CD4-positive, alpha-beta T cell treated with Interferon alpha-2 for 1 hour (primary cell): ENCODE measurements around the gene HECTD2.
"Not testable (repeated sequence)": the region's sequence is repeated elsewhere in the genome, so short reads cannot be mapped to it uniquely, and the experiment has no call there.

Experiments
- DNase-seq, 2 donors: peaks; one replicate each; pipeline ENCODE4 v3.0.0-alpha.2; 2020 to 2022

Gene HECTD2

DNA sequence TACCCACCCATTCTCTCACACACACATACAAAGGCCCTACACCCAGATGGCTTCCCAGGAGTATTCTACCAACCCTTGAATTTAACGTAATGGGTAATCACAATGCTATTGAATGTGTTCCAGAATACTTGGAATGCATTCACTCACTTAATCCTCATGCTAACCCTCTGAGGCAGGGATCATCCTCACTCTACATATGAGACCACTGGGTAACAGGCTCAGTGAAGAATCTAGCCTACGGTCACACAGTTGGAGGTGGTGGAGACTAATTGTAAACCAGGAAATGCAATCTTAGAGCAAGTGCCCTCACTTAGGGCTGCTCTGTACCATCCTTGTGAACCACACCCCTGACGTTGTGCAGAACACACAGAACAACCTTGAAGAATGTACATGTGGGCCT lies 135.2 kb downstream of the HECTD2 start:
- DNase-seq: no peak

DNA sequence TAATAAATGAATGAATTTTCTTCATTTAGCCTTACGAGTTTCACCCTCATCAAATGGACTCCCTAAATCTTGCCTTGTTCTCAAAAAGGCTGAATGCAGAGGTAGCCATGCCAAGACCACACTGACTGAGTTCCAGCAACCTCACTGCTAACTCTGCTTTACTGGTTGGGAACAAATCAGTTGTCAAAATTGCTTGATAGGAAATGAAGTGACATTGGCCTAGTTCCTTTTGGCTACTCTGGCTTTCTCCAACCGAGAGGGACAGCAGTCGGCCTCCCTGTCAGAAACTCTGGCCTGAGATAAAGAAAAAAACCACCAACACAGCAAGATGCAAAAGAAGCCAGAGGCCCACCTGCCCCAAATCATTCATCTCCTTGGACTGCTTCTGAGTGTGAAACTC lies 135.7 kb downstream of the HECTD2 start:
- DNase-seq: no peak

DNA sequence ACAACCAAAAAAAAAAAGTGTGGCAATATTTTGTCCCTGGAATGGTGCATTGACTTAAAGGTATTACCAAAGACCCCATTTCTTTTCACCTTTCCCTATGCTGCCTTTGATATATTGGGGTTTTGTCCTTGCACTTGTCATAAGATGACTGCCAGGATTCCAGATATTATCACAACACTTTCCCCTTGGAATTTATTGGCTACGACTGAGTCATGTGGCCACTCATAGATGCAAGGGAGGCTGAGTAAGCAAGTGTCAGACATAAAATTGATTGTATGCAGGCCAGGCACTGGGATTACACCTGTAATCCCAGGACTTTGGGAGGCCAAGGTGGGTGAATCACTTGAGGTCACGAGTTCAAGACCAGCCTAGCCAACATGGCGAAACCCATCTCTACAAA lies 139.1 kb downstream of the HECTD2 start:
- DNase-seq: no peak

DNA sequence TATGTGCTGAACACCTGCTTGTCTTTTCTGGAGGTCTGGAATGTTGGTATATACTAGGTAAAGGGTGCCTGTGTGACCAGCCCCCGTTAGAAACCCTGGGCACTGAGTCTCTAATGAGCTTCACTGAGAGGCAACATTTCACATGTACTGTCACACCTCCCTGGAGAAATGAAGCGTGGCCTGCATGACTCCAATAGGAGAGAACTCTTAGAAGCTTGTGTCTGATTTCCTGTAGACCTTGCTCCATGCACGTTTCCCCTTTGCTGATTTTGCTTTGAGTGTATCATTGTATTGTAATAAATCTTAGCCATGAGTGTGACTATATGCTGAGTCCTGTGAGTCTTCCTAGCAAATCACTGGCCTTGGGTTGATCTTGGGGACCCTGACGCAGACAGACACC lies 139.9 kb downstream of the HECTD2 start:
- DNase-seq: no peak

DNA sequence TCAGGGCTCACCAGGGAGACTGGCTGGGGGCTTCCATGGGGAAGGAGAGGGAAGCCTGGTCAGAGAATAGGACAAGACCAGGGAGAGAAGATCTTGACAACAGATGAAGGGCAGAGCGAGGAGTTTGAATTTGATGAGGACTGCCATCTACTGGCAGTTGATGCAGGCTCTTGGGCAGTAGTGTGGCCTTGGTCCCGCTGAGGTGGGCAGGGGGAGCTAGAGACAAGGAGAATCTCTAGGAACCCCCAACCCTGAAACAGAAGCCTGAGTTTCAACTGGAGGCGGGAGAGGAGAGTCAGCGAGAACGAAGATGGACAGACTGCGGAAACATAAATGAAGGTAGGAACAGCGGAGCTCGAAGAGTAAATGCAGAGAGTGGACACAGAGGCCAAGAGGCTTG lies 141.7 kb downstream of the HECTD2 start:
- no peak for DNase-seq

DNA sequence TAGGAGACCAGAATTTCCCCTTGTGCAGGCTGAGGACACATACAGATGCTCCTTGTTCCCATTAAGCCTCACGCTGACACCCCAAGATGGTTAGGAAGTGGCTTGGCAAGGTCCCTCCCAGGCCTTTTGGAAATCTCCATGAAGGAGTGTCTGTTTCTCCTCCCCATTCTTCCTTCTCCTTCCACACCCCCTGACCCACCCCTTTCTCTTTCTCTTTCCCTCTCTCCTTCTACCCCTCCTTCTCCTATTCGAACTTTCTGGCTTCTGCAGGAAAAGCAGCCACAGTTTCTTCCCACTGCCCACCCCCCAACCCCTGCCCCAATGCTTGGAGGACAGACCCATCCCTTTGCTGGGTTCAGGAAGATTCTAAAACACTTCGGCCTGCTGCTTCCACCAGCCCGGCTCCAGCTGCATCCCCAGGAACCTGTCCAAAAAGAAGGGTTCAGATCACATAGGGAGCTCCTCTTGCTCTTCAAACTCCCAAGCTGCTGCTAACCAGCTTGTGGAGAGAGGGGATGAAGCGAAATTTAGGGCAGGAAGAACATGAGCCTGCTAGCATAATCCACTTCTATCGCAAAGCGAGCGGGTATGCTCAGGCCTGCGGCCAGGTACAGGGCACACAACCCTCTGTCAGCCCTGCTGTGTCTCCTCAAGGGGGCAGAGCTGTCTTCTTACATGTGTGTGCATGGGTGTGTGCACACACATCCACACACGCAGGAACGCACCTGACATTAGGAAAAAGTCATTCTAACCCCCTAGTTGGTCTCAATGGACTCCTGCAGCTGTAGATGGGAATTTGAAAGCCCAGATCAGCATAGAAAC lies 142.3 kb downstream of the HECTD2 start:
- no peak for DNase-seq

DNA sequence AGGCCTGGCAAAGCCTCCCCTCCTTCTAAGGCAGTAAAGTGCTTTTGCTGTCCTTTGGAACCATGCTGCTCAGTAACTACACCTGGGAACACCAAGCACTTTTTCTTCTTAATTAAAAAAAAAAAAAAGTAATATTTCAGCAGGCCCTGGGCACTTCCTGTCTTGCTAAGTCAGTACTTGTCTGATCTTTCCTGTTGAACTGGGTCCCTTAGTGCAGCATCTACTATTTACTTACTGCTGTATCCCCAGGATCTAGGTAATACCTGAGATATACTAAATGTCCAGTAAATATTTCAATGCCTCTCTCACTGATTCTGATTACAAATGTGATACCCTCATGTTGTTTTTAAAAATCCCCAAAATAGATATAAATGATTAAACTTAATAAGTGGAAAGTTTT lies 145.3 kb downstream of the HECTD2 start:
- DNase-seq: no peak

DNA sequence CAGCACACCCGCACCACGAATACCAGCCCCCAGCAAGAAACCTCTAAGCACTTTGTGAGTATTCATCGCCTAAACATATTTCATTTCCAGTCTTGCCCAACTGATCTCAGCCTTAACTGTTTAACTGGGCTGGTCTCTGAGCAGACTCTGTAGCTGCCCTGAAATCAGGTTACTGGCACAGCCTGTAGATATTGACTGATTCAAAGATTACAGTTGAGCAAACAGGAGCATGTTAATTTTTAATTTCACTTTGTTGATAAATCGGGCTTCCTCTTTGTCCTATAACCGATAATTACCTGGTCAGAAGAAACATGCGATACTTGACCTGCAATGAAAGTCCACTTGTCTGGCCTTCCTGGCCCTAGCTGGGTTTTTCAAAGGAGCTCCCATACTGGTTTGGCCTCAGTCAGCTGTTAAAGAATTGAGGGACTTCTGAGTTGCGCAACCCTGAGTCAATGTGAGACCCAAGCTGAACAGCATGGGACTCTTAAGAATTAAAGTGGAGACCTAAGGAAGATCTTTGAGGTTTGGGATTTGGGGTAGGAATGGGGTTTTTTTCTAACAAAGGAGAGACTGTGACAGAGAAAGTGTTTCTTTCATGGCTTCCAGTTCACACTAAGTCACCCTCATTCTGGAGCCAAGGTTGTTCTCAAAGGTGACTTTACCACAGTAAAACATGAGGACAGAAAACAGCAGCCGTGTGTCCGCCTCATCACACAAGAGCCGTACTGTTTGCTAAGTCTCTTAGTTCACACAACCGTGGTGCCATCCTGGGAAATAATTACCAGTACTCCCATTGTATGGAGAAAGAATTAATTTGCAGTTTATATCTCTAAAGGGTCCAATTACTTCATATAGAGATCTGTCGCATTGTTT lies 146.8 kb downstream of the HECTD2 start:
- DNase-seq: no peak

DNA sequence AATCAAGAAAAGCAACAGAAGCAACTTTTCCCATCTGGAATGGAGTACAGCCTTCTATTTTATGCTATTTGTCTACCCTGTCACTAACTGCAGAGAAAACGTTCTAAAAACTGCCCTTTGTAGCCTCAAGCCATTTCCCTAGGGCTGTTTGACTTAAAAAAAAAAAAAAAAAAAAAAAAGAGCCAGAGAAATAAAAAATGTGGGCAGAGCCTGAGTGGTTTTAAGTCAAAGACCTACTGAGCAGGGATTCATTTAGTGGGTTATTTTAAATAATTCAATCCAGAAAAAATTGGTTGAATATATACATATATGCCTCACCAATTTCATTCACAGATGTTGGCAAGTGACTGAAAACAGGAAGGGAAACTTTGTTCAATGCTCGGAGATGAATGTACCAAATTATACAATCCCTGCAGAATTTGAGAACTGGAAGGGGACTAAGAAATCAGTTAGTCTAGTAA lies 147.5 kb downstream of the HECTD2 start:
- DNase-seq: no peak

DNA sequence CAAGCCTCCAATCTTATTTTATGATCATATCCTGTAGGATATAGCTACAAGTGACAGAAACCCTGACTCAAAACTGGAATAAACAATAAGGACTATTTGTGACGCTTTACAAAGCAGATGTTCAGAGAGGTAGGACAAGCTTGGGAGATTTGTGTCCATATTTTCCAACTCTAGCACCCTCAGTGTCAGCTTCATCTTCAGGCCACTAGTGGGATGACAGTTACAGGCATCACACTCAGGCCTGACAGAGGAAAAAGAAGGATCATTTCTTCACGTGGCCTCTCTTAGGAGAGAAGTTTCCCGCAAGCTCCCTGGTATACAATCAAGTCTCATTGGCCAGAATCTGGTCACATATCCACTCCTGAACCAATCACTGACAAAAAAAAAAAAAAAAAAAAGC lies 148.3 kb downstream of the HECTD2 start:
- DNase-seq: no peak

DNA sequence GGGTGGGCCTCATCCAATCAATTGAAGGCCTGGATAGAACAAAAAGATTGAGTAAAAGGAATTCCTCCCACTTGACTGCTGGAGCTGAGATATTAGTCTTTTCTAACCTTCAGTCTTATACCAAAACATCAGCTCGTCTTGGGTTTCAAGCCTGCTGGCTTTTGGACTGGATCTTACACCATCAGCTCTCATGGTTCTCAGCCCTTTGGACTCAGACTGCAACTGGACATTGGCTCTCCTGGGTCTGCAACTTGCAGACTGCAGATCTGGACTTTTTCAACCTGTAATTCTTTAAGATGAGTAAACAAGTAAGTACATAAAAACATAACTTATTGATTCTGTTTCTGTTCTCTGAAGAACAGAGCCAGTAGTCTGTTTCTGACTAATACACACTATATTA lies 149.0 kb downstream of the HECTD2 start:
- no peak for DNase-seq

DNA sequence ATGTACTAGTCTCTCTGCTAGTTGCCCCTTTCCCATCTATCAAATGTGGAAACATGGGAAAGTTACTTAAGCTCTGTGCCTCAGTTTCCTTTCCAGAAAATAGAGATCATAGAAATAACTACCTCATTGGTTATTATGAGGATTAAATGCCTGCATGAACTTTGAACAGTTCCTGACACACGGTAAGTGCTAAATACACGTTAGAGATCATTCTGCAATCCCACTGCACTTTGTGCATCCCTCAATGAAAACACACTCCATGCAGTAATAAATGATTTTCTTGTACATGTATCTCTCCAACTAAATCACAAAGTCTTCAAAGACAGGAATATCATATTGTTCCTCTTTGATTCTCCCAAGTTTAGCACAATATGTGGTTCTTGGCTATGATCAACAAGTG lies 149.6 kb downstream of the HECTD2 start:
- no peak for DNase-seq

DNA sequence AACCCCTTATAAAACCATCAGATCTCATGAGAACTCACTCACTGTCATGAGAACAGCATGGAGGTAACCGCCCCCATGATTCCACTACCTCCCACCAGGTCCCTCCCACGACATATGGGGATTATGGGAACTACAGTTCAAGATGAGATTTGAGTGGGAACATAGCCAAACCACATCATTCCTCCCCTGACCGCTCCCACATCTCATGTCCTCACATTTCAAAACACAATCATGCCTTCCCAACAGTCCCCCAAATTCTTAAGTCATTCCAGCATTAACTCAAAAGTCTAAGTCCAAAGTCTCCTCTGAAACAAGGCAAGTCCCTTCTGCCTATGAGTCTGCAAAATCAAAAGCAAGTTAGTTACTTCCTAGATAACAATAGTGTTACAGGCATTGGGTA lies 150.7 kb downstream of the HECTD2 start:
- not testable (repeated sequence) for DNase-seq

DNA sequence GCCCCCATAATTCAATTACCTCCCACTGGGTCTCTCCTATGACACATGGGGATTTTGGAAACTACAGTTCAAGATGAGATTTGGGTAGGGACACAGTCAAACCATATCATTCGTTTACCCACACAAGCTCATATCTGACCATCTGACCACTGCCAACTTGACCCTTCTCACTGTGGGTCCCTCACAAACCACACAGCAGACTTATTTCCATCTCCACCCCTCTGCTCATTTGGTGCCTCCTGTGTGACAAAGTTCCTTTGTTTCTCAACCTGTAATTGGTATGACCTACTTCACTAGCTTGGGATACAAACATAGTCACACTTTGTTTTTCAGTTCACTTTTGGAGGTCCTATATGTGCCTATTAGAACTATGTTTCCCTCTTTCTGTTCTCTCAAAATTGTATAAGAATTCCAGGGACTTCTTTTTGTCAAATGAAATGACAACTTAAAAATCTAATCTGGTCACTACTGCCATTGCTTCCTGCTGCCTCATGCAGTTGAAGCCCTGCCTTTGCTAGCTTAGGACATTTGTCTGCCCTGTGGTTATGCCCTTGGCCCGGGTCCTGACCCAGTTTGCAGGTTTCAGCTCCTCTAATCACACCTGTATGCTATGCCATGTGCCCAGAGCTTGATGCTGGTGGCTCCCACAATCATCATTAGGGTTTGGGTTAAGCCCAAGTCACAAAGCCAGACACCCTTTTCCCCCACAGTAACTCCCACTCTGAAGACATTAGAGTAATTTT lies 152.9 kb downstream of the HECTD2 start:
- no peak for DNase-seq

DNA sequence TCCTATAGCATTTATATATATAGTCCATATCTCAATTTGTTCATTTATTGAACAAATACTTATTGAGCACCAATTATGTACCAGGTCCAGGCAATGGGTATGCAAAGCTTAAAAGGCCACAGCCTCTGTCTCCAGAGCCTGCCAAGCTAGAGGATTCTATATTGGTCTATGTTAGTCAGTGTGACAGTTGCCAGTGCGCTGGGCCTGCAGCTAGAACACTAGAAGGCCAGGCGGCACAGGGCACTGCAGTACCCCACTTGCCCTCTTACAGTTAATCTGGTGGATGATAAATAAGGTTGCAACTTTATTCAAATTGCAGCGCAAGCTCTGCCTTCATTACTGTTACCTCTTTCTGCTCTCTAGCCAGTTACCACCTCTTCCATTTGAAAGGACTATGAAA lies 153.9 kb downstream of the HECTD2 start:
- no peak for DNase-seq
